PFSK-1 (cell line): ENCODE results near the gene UMODL1.

Experiments
- REST ChIP-seq, 2 experiments: IDR thresholded peaks; 2 replicates each; pipeline versions ENCODE4 v1.6.1 to v1.8.0; 2011 to 2012; ENCODE audit warnings: low read depth in 2 of 2, low read length in 2 of 2, control low read depth in 1 of 2, inconsistent platforms in 1 of 2, mild to moderate bottlenecking in 1 of 2, moderate library complexity in 1 of 2; ENCODE audit not compliant: insufficient read depth in 1 of 2
- SIN3A ChIP-seq: IDR thresholded peaks from 2 replicates; pipeline ENCODE4 v1.6.1; 2012; ENCODE audit warnings: mild to moderate bottlenecking, low read length, moderate library complexity, borderline replicate concordance; ENCODE audit not compliant: insufficient read depth

GRCh38 chr21:42154237-42155044, 83.3 kb downstream of the UMODL1 start:
- no peak for TF ChIP-seq REST (IDR thresholded peaks at IDR 0.05; ENCODE audit: insufficient read depth in 1 of 2, low read depth in 2 of 2, low read length in 2 of 2)
- no peak for TF ChIP-seq SIN3A
